ENCODE measurements around the gene UBE3B.
A peak's percentile ranks its signal among the peaks of the same experiment; 100 is the strongest.

Gene UBE3B

GRCh38 chr12:109489955-109490565 is 12.6 kb downstream of the UBE3B start:
- no peak for TF ChIP-seq Cebpa-rat (IDR thresholded peaks at IDR 0.05)

GRCh38 chr12:109491671-109492070 is 14.2 kb downstream of the UBE3B start:
- TF ChIP-seq Cebpa-rat (IDR thresholded peaks at IDR 0.05): no peak
- H3K36me3 ChIP-seq: peaks cover 93% of the 10 kb centered on the region
- no peaks in the 10 kb centered on the region for H3K9me3 ChIP-seq
- no peaks in the 10 kb centered on the region for H3K27me3 ChIP-seq
- no peak overlapping the region for H3K27ac ChIP-seq
- H3K4me1 ChIP-seq: no peaks in the 10 kb centered on the region
- no peak overlapping the region for H3K4me3 ChIP-seq
- 0 out of 2 replicates have a peak, but pooled peaks cover 4% of the 10 kb centered on the region for H4K20me1 ChIP-seq
- no peak overlapping the region for H3K4me2 ChIP-seq
- H3K9ac ChIP-seq: no peak overlapping the region

More at GRCh38 chr12:109489955-109490565, 12.6 kb downstream of the UBE3B start:
- Histone ChIP-seq H3K4me3 (no peak overlapping the region), H3K27ac (no peak overlapping the region), H3K4me2 (no peak overlapping the region), H3K4me1 (no peaks in the 10 kb centered on the region), H3K27me3 (no peaks in the 10 kb centered on the region), H3K9me3 (no peaks in the 10 kb centered on the region), H3K9ac (no peak overlapping the region), H3K36me3 (peaks cover 97% of the 10 kb centered on the region), H4K20me1 (0 out of 2 replicates have a peak, but pooled peaks cover 4% of the 10 kb centered on the region)

- no peaks in the 10 kb centered on the region for H3K4me1 ChIP-seq
- no peak for TF ChIP-seq Cebpa-rat (IDR thresholded peaks at IDR 0.05)
- H3K36me3 ChIP-seq: peaks cover 87% of the 10 kb centered on the region
- H4K20me1 ChIP-seq: 0 out of 2 replicates have a peak, but pooled peaks cover 4% of the 10 kb centered on the region
- H3K4me2 ChIP-seq: no peak overlapping the region
- no peak overlapping the region for H3K27ac ChIP-seq
- H3K4me3 ChIP-seq: no peak overlapping the region
- H3K27me3 ChIP-seq: no peaks in the 10 kb centered on the region
- no peak overlapping the region for H3K9ac ChIP-seq
- no peaks in the 10 kb centered on the region for H3K9me3 ChIP-seq
These were observed 14.9 kb downstream of the UBE3B start for GRCh38 chr12:109492371-109492770.

GRCh38 chr12:109493090-109493489 is 15.7 kb downstream of the UBE3B start:
- Histone ChIP-seq H3K9ac (no peak overlapping the region), H3K4me3 (no peak overlapping the region), H3K27me3 (no peaks in the 10 kb centered on the region), H3K27ac (no peak overlapping the region), H3K4me2 (no peak overlapping the region), H3K4me1 (no peaks in the 10 kb centered on the region), H3K36me3 (peaks cover 87% of the 10 kb centered on the region), H3K9me3 (no peaks in the 10 kb centered on the region), H4K20me1 (0 out of 2 replicates have a peak, but pooled peaks cover 4% of the 10 kb centered on the region)
- TF ChIP-seq Cebpa-rat (IDR thresholded peaks at IDR 0.05): no peak

GRCh38 chr12:109493938-109494337 is 16.5 kb downstream of the UBE3B start:
- Histone ChIP-seq H3K4me1 (no peaks in the 10 kb centered on the region), H3K27me3 (no peaks in the 10 kb centered on the region), H3K4me3 (no peak overlapping the region), H3K27ac (no peak overlapping the region), H3K4me2 (no peak overlapping the region), H4K20me1 (0 out of 2 replicates have a peak, but pooled peaks cover 4% of the 10 kb centered on the region), H3K9ac (no peak overlapping the region), H3K9me3 (no peaks in the 10 kb centered on the region), H3K36me3 (peaks cover 87% of the 10 kb centered on the region)
- no peak for TF ChIP-seq Cebpa-rat (IDR thresholded peaks at IDR 0.05)

GRCh38 chr12:109494348-109494881 is 17.0 kb downstream of the UBE3B start:
- Histone ChIP-seq H3K9ac (no peak overlapping the region), H3K36me3 (peaks cover 87% of the 10 kb centered on the region), H3K4me1 (no peaks in the 10 kb centered on the region), H3K27me3 (no peaks in the 10 kb centered on the region), H3K9me3 (no peaks in the 10 kb centered on the region), H3K4me2 (no peak overlapping the region), H4K20me1 (0 out of 2 replicates have a peak, but pooled peaks cover 3% of the 10 kb centered on the region), H3K27ac (no peak overlapping the region), H3K4me3 (no peak overlapping the region)
- TF ChIP-seq Cebpa-rat (IDR thresholded peaks at IDR 0.05): no peak

GRCh38 chr12:109495012-109495411 is 17.6 kb downstream of the UBE3B start:
- Histone ChIP-seq H3K4me1 (no peaks in the 10 kb centered on the region), H3K27ac (no peak overlapping the region), H3K36me3 (peaks cover 85% of the 10 kb centered on the region), H3K9me3 (no peaks in the 10 kb centered on the region), H3K4me2 (no peak overlapping the region), H4K20me1 (no peaks in the 10 kb centered on the region), H3K9ac (no peak overlapping the region), H3K27me3 (no peaks in the 10 kb centered on the region), H3K4me3 (no peak overlapping the region)
- no peak for TF ChIP-seq Cebpa-rat (IDR thresholded peaks at IDR 0.05)

- Histone ChIP-seq H3K9me3 (no peaks in the 10 kb centered on the region), H3K4me2 (no peak overlapping the region), H3K9ac (no peak overlapping the region), H3K27me3 (no peaks in the 10 kb centered on the region), H3K27ac (no peak overlapping the region), H3K36me3 (peaks cover 86% of the 10 kb centered on the region), H3K4me3 (no peak overlapping the region), H3K4me1 (no peaks in the 10 kb centered on the region), H4K20me1 (no peaks in the 10 kb centered on the region)
- no peak for TF ChIP-seq Cebpa-rat (IDR thresholded peaks at IDR 0.05)
These were observed 18.9 kb downstream of the UBE3B start for GRCh38 chr12:109496306-109496705.

- Histone ChIP-seq H3K4me1 (no peaks in the 10 kb centered on the region), H3K9ac (no peak overlapping the region), H3K27ac (no peak overlapping the region), H3K4me3 (no peak overlapping the region), H4K20me1 (no peaks in the 10 kb centered on the region), H3K36me3 (peaks cover 87% of the 10 kb centered on the region), H3K4me2 (no peak overlapping the region), H3K27me3 (no peaks in the 10 kb centered on the region), H3K9me3 (no peaks in the 10 kb centered on the region)
- no peak for TF ChIP-seq Cebpa-rat (IDR thresholded peaks at IDR 0.05)
These were observed 20.2 kb downstream of the UBE3B start for GRCh38 chr12:109497675-109498074.

- peaks cover 87% of the 10 kb centered on the region for H3K36me3 ChIP-seq
- no peak for TF ChIP-seq Cebpa-rat (IDR thresholded peaks at IDR 0.05)
- no peak overlapping the region for H3K4me2 ChIP-seq
- no peaks in the 10 kb centered on the region for H3K9me3 ChIP-seq
- H3K27me3 ChIP-seq: no peaks in the 10 kb centered on the region
- H4K20me1 ChIP-seq: no peaks in the 10 kb centered on the region
- H3K4me1 ChIP-seq: no peaks in the 10 kb centered on the region
- 0 out of 2 replicates have a peak overlapping the region, but pooled peaks have one; percentile 17 for H3K9ac ChIP-seq
- H3K4me3 ChIP-seq: no peak overlapping the region
- H3K27ac ChIP-seq: no peak overlapping the region
These were observed 23.2 kb downstream of the UBE3B start for GRCh38 chr12:109500406-109501185.

Data from BLaER1 (cell line).